Endothelial cell of umbilical vein (primary cell): ENCODE results near the gene DGCR8. TPM values are rescaled to one million over a fixed set of nuclear protein-coding genes. Genes with fewer than 3 reads are reported as not detected.

Source experiments
- BruUV-seq: library from RNA; stranded (reverse); fragments of 400-500 nt; replicated peaks from 2 replicates; lab custom pipeline; 2021; lab: Mats Ljungman, UMichigan
- CTCF ChIA-PET: fragments of 300-600, 350-600 bp; sonication (Branson Sonifier 250); formaldehyde crosslinking; loops from one replicate; lab custom pipeline; 2021; ENCODE audit warnings: antibody characterized with exemption, inconsistent platforms; lab: Charles Lee
- POLR2A ChIA-PET: fragments of 300-600, 350-600 bp; sonication (Branson Sonifier 250); formaldehyde crosslinking; loops from one replicate; lab custom pipeline; 2021; ENCODE audit warnings: antibody characterized with exemption, inconsistent platforms; lab: Charles Lee
- DNase-seq: peaks from one replicate; pipeline ENCODE4 v3.0.0-alpha.2; 2011; ENCODE audit warnings: low read depth, low spot score
- FAIRE-seq: peaks from 2 replicates; lab custom pipeline; 2011; peaks lifted over from hg19 to GRCh38; lab: Jason Lieb, UNC
- H2AFZ ChIP-seq: 2 replicates; pipeline ENCODE4 v1.6.0; 2012; ENCODE audit warnings: low read depth, low read length, control low read depth, inconsistent platforms
- H3K27ac ChIP-seq: 2 replicates; pipeline ENCODE4 v1.5.1; 2011; ENCODE audit warnings: low read depth, mild to moderate bottlenecking, control low read depth, low read length, moderate library complexity; ENCODE audit not compliant: insufficient read depth
- H3K27me3 ChIP-seq, 2 experiments: 2 replicates each; pipeline versions ENCODE4 v1.6.0 to v1.6.1; 2011; ENCODE audit warnings: low read length in 2 of 2, mixed read lengths in 1 of 2; ENCODE audit not compliant: control insufficient read depth in 2 of 2, insufficient read depth in 2 of 2
- H3K36me3 ChIP-seq, 2 experiments: 2 replicates in 1 of 2; 3 replicates in 1 of 2; pipeline ENCODE4 v1.5.1; 2011; ENCODE audit warnings: low read length in 2 of 2, mild to moderate bottlenecking in 1 of 2, moderate library complexity in 1 of 2; ENCODE audit not compliant: control insufficient read depth in 2 of 2, insufficient read depth in 2 of 2; ENCODE audit errors: extremely low read depth in 1 of 2
- H3K4me1 ChIP-seq: 3 replicates; pipeline ENCODE4 v1.5.1; 2011; ENCODE audit warnings: mild to moderate bottlenecking, low read length; ENCODE audit not compliant: control insufficient read depth, insufficient read depth; ENCODE audit errors: extremely low read depth
- H3K4me2 ChIP-seq: 2 replicates; pipeline ENCODE4 v1.6.1; 2011; ENCODE audit warnings: low read length, control low read depth, mixed read lengths; ENCODE audit not compliant: insufficient read depth
- H3K4me3 ChIP-seq, 3 experiments: fragments of 200-600 bp in 1 of 3; sonication (generic), shearing (Covaris generic) in 1 of 3; replicated peaks in 1 of 3; 2 replicates each; pipeline ENCODE4 v1.5.1; 2011 to 2016; ENCODE audit warnings: control low read depth in 3 of 3, low read length in 3 of 3, mild to moderate bottlenecking in 2 of 3, inconsistent platforms in 1 of 3, low read depth in 1 of 3, moderate library complexity in 1 of 3; ENCODE audit not compliant: insufficient read depth in 1 of 3
- H3K79me2 ChIP-seq: 2 replicates; pipeline ENCODE4 v1.6.0; 2012; ENCODE audit warnings: low read length, inconsistent platforms; ENCODE audit not compliant: control insufficient read depth, insufficient read depth
- H3K9ac ChIP-seq: replicated peaks from 2 replicates; pipeline ENCODE3; 2011; ENCODE audit warnings: low read length, control low read depth; ENCODE audit not compliant: insufficient read depth; ENCODE audit errors: extremely low read depth
- H3K9me1 ChIP-seq: replicated peaks from 3 replicates; pipeline ENCODE4 v1.6.0; 2011; ENCODE audit warnings: mild to moderate bottlenecking, low read length; ENCODE audit not compliant: control insufficient read depth, insufficient read depth; ENCODE audit errors: extremely low read depth
- H3K9me3 ChIP-seq: replicated peaks from 2 replicates; pipeline ENCODE4 v1.5.1; 2012; ENCODE audit warnings: low read length, inconsistent platforms; ENCODE audit not compliant: control insufficient read depth, insufficient read depth
- H4K20me1 ChIP-seq: replicated peaks from 2 replicates; pipeline ENCODE3; 2011; ENCODE audit warnings: mild to moderate bottlenecking, low read length; ENCODE audit not compliant: control insufficient read depth, insufficient read depth; ENCODE audit errors: extremely low read depth
- GATA2 ChIP-seq: IDR thresholded peaks from 2 replicates; pipeline ENCODE4 v1.7.0; 2011; ENCODE audit warnings: low read depth, mild to moderate bottlenecking, moderate library complexity, mixed read lengths, low read length; ENCODE audit not compliant: insufficient read length, insufficient read depth
- POLR2AphosphoS5 ChIP-seq: IDR thresholded peaks from 2 replicates; pipeline ENCODE4 v1.6.1; 2012; ENCODE audit warnings: low read depth, mild to moderate bottlenecking, control low read depth, low read length, moderate library complexity; ENCODE audit not compliant: insufficient read depth
- dilution Hi-C: fragments of 300-500 bp; cut with MboI; formaldehyde crosslinking; loops from one replicate; pipeline ENCODE4 v1.15.0; 2019; ENCODE audit warnings: low sequenced_read_pairs; ENCODE audit not compliant: extremely low pct_ligation_motif_present
- intact Hi-C: fragments of 100-400 bp; cut with micrococcal nuclease; formaldehyde crosslinking; loops from one replicate; pipeline ENCODE4 v1.10.0; 2022
- polyA plus RNA-seq, 4 experiments: library from polyadenylated mRNA; depleted of rRNA in 3 of 4; stranded (reverse) in 3 of 4; unstranded in 1 of 4; fragments of >200 nt; gene quantifications; 2 replicates each; pipeline versions ENCODE4 v1.2.1 to v1.2.3, GENCODE V29; 2011 to 2012; ENCODE audit warnings: missing spikeins in 1 of 4
- total RNA-seq: library from RNA; stranded (reverse); gene quantifications from 2 replicates; pipeline ENCODE4 v1.2.3, GENCODE V29; 2021
- TF ChIP-seq, protein P1 (sequence below), 2 donors: IDR thresholded peaks; 1 replicate in 1 of 2; 2 replicates in 1 of 2; pipeline ENCODE4 v1.5.1; 2011; ENCODE audit warnings: low read length in 2 of 2, mild to moderate bottlenecking in 2 of 2, moderate library complexity in 2 of 2, control low read depth in 1 of 2, inconsistent platforms in 1 of 2, low read depth in 1 of 2; ENCODE audit not compliant: insufficient read depth in 1 of 2; ENCODE audit errors: extremely low read depth in 1 of 2
- TF ChIP-seq, protein P2 (sequence below): IDR thresholded peaks from 2 replicates; pipeline ENCODE4 v1.6.1; 2011; ENCODE audit not compliant: insufficient read depth, insufficient read length

Gene DGCR8
- total and polyA plus RNA-seq, 2 donors (not counting 3 experiments of a cell fraction or from before 2014, with no cell fraction given) = 32.7 to 64.2 TPM

DNA sequence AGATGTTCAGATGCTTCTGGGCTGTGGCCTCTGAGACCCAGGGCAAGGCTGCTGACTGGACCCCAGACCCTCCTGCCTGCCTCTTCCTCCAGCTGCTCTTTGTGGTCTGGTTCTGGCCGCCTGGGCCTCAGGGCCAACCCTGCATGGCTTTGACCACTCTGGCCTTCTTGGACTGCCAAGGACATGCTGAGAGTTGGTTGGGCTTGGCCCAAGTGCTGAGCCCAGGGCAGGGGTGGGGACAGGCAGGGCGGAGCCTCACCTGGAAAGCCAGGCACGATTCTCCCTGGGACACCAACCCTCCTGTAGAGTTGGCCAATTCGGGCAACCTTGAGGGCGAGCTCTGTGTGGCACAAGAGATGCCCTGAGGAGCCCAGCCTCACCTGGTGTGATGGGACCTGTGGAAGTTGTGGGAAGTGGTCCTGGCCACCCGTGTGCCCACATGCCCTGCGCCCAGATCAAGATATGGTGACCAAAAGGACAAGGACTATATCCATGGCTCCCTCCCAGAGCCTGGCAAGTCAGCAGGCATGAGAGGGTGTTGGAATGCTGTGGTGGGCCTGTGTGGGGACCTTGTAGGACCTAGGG is 47.5 kb upstream of the DGCR8 start:
- no peaks in the 10 kb centered on the region for H3K9me1 ChIP-seq
- no peaks in the 10 kb centered on the region for H3K79me2 ChIP-seq
- no peak overlapping the region for H3K27ac ChIP-seq
- no peak for FAIRE-seq
- H3K9ac ChIP-seq = no peak overlapping the region
- H3K36me3 ChIP-seq = peaks cover 0 to 10% of the 10 kb centered on the region in 2 experiments
- intact Hi-C loops (no loop called here), dilution Hi-C loops (no loop called here)
- no peaks in the 10 kb centered on the region for H3K9me3 ChIP-seq
- no TSS peak for BruUV-seq
- H2AFZ ChIP-seq = no peak overlapping the region
- DNase-seq = no peak
- H3K4me2 ChIP-seq = no peak overlapping the region
- H3K4me3 ChIP-seq = no peak overlapping the region
- ChIA-PET POLR2A (no interaction called here), CTCF (interaction anchor here (1.4 to 1.7 kb wide), 2 partner anchors 10 to 12 kb away, joined by 4 read pairs; partner anchors contain the start of gene TANGO2)
- H4K20me1 ChIP-seq = no peaks in the 10 kb centered on the region
- no peaks in the 10 kb centered on the region for H3K4me1 ChIP-seq
- TF ChIP-seq GATA2 = no peak
- no peak for TF ChIP-seq POLR2AphosphoS5
- TF ChIP-seq, protein P1, sequence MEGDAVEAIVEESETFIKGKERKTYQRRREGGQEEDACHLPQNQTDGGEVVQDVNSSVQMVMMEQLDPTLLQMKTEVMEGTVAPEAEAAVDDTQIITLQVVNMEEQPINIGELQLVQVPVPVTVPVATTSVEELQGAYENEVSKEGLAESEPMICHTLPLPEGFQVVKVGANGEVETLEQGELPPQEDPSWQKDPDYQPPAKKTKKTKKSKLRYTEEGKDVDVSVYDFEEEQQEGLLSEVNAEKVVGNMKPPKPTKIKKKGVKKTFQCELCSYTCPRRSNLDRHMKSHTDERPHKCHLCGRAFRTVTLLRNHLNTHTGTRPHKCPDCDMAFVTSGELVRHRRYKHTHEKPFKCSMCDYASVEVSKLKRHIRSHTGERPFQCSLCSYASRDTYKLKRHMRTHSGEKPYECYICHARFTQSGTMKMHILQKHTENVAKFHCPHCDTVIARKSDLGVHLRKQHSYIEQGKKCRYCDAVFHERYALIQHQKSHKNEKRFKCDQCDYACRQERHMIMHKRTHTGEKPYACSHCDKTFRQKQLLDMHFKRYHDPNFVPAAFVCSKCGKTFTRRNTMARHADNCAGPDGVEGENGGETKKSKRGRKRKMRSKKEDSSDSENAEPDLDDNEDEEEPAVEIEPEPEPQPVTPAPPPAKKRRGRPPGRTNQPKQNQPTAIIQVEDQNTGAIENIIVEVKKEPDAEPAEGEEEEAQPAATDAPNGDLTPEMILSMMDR (IDR thresholded peaks at IDR 0.05; ENCODE audit: extremely low read depth in 1 of 2, insufficient read depth in 1 of 2, low read depth in 1 of 2, low read length in 2 of 2) = no peak
- TF ChIP-seq, protein P2, sequence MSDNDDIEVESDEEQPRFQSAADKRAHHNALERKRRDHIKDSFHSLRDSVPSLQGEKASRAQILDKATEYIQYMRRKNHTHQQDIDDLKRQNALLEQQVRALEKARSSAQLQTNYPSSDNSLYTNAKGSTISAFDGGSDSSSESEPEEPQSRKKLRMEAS = no peak
- H3K27me3 ChIP-seq = no peaks in the 10 kb centered on the region
